ENCODE results near the gene SLC48A1.

GRCh38 chr12:47746523-47746922, 26.5 kb upstream of the SLC48A1 start:
- TF ChIP-seq CTCF (IDR thresholded peaks at IDR 0.05) (no peak), POLR2A (IDR thresholded peaks at IDR 0.05) (no peak)
